Right forelimb (tissue), 1 donor: ENCODE measurements around the gene BTBD16.

Experiments
- DNase-seq: peaks from one replicate; pipeline ENCODE4 v3.0.0-alpha.2; 2018

The BTBD16 gene

DNA sequence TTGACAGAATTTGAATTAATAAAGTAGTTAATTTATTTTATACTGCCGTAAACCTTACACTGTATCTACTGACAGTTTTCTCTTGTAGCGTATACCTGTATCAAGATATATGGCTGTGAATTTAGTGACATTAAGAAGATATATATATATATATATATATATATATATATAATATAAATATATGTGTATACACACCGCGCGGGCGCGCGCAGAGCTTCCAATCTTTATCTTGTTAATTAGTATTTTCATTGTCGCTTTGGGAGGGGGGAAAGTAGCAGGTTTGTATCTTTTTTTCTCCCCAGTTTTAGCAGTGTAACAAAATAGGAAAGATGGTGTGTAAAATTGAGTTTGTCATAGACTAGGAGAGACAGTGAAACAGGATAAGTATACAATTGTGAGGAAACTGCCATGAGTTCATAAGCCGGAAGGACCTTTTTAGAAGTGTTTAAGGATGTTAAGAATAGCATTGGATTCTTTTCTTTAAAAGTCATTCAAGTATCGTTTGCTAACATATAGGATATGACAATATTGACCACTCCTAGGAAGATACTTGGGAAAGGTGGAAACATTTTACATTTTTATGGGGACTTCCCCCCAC is 105.4 kb downstream of the BTBD16 start:
- no peak for DNase-seq

DNA sequence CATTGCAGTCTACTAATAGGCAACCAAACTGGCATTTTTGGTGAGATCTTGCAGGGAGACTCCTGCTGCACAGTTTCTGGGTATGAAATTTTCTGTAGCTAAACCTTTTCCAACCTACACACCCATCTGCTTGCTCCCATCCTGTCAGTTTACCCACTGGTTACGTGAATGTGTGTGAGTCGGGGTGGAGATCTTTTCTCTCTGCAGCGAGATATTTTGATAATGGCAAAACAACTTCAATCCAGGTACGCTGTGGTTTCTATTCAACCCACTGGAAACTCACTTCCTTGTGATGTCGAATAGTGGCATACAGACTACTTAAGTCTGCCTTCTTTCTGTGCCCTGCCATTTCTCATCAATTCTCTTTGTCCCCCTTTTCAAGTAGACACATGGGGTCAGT is 107.9 kb downstream of the BTBD16 start:
- no peak for DNase-seq

DNA sequence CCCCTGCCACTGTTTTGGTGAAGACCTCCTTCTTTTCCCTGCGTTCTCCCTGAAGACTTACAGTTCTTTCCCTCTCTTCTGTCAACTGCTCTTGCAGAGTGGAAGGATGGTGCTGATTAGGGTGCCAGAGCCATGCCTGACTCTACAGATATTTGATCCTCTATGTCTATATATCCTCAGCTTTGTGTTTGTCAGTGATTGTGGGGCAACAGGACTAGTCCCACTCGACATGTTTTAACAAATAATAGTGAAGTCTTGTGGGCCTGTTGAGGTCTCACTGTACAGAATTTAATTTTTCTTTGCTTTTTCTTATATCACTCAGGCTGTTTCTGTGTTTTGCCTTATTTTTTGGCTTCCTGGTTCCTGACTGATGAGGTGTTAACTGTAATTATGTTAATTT is 108.4 kb downstream of the BTBD16 start:
- DNase-seq: no peak

DNA sequence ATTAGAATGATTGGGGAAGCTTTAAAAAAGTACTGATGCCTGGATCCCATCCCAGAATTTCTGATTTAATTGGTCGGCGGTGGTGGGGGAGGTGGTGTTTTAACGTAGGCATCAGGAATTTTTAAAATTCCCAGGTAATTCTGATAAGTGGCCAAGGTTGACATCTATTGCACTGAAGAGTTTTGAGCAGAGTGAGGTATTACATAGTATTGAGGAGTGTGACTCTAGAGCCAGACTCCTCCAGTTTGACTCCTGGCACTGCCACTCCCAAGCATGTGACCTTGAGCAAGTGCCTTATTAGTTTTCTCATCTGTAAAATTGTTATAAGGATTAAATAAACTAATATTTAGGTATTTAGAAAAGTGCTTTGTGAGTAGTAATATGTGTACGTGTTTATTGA is 109.6 kb downstream of the BTBD16 start:
- DNase-seq: no peak

DNA sequence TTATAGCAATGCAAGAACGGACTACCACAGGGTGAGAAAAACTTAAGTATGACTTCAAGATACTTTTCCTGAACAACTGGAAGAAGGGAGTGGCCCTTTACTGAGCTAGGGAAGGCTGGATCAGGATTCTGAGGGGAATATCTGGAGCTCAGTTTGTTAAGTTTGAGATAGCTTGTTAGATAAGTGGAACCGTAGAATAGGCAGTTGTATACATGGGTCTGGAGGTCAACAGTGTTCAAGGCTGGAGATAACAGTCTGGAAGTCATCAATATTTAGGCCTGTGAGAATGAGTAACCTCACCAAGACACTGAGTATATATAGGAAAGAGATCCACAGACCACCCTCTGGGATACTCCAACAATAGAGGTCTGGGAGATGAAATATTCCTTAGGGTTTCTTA is 110.6 kb downstream of the BTBD16 start:
- no peak for DNase-seq

DNA sequence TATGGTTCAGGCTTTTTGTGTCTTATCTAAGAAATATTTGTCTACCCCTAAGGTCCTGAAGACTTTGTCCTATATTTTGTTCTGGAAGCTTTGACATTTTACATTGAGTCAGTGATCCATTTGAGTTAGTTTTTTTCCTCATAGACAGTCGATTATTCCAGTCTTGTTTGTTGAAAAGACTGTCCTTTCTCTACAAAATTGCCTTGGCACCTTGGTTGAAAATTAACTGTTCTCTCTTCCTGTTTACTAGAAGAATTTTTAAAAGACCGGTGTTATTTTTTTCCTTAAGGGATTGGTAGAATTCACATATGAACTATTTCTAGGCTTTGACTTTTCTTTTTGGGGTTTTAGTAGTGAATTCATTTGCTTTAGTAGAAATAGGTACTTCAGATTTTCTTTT is 115.4 kb downstream of the BTBD16 start:
- no peak for DNase-seq

DNA sequence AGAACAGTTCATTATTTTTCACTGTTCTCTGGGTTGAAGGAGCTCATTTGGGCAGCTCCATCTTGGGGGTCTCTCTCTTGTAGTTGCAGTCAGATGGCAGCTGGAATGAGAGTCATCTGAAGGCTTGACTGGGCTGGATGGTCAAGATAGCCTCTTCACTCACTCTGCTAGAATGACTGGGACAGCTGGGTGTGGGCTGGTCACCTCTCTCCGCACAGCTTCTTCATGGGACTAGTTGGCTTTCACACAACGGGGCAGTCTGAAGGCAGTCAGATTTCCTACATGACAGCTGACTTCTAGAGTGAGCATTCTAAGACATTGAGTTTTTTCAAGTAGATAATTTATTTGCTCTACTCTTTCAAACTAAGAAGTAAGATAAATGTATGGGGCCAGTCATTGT is 116.5 kb downstream of the BTBD16 start:
- no peak for DNase-seq
